CD4-positive, alpha-beta T cell (primary cell): ENCODE measurements around the gene EPOP. TPM values are rescaled to one million over a fixed set of nuclear protein-coding genes. Genes with fewer than 3 reads are reported as not detected.

Source experiments
- ATAC-seq: fragments of 200-7000 bp; cut with Tn5 transposase; one replicate; pipeline ENCODE4 v1.10.0; 2022; ENCODE audit warnings: mild to moderate bottlenecking; ENCODE audit not compliant: poor library complexity
- CTCF ChIA-PET: fragments of 350-600 bp; sonication (Branson Sonifier 250); formaldehyde crosslinking; loops from one replicate; lab custom pipeline; 2021; ENCODE audit warnings: antibody characterized with exemption, inconsistent platforms; lab: Charles Lee
- POLR2A ChIA-PET: fragments of 350-600 bp; sonication (Branson Sonifier 250); formaldehyde crosslinking; loops from one replicate; lab custom pipeline; 2021; ENCODE audit warnings: antibody characterized with exemption, inconsistent platforms; lab: Charles Lee
- DNase-seq, 14 experiments: peaks; one replicate each; pipeline ENCODE4 v3.0.0-alpha.2; 2013 to 2020; ENCODE audit warnings: mixed read lengths in 2 of 14
- H3K27ac ChIP-seq, 2 donors: one replicate each; pipeline versions ENCODE4 v1.5.1 to v1.7.0; 2013; ENCODE audit warnings: low read length in 2 of 2, low read depth in 1 of 2, mild to moderate bottlenecking in 1 of 2
- H3K27me3 ChIP-seq, 2 experiments: 1 replicate in 1 of 2; 2 replicates in 1 of 2; pipeline versions ENCODE4 v1.6.1 to v1.7.0; 2013; ENCODE audit warnings: low read length in 2 of 2, control low read depth in 1 of 2, mild to moderate bottlenecking in 1 of 2, moderate library complexity in 1 of 2; ENCODE audit not compliant: insufficient read depth in 2 of 2, control insufficient read depth in 1 of 2
- H3K36me3 ChIP-seq: one replicate; pipeline ENCODE4 v1.6.1; 2013; ENCODE audit warnings: low read length, control low read depth; ENCODE audit not compliant: insufficient read depth
- H3K4me1 ChIP-seq: one replicate; pipeline ENCODE4 v1.6.1; 2013; ENCODE audit warnings: low read length, control low read depth; ENCODE audit not compliant: insufficient read depth
- H3K4me3 ChIP-seq: one replicate; pipeline ENCODE4 v1.5.1; 2013; ENCODE audit warnings: mild to moderate bottlenecking, low read length, moderate library complexity
- H3K9me3 ChIP-seq, 2 experiments: 1 replicate in 1 of 2; 2 replicates in 1 of 2; pipeline versions ENCODE4 v1.6.1 to v1.7.0; 2013; ENCODE audit warnings: low read length in 2 of 2, mild to moderate bottlenecking in 2 of 2, control low read depth in 1 of 2, moderate library complexity in 1 of 2; ENCODE audit not compliant: control insufficient read depth in 1 of 2, insufficient read depth in 1 of 2
- H3K27ac Mint-ChIP-seq: one replicate; pipeline ENCODE4 v1.8.0; 2020; ENCODE audit warnings: mixed read lengths
- H3K27me3 Mint-ChIP-seq: one replicate; pipeline ENCODE4 v1.8.0; 2021; ENCODE audit warnings: mixed read lengths
- H3K36me3 Mint-ChIP-seq: one replicate; pipeline ENCODE4 v1.8.0; 2021; ENCODE audit warnings: low read depth, mixed read lengths
- H3K4me1 Mint-ChIP-seq: one replicate; pipeline ENCODE4 v1.8.0; 2021; ENCODE audit warnings: low read depth, mixed read lengths
- H3K4me3 Mint-ChIP-seq: one replicate; pipeline ENCODE4 v1.8.0; 2020; ENCODE audit warnings: mild to moderate bottlenecking, mixed read lengths
- H3K9me3 Mint-ChIP-seq: one replicate; pipeline ENCODE4 v1.8.0; 2020; ENCODE audit warnings: mixed read lengths
- CTCF ChIP-seq: fragments of 200-600 bp; IDR thresholded peaks from one replicate; pipeline ENCODE4 v1.8.0; 2022; ENCODE audit warnings: antibody characterized with exemption, mild to moderate bottlenecking
- intact Hi-C, 2 experiments: fragments of 100-400 bp; cut with DNase I in 1 of 2; cut with micrococcal nuclease in 1 of 2; formaldehyde crosslinking; loops; one replicate each; pipeline versions ENCODE4 v1.15.1 to v1.9.0; 2023 to 2025; cut with DNase I, micrococcal nuclease
- total RNA-seq, 174 experiments: library from RNA in 2 of 174; stranded (reverse) in 2 of 174; gene quantifications; one replicate each; pipeline ENCODE4 v1.2.3 and lab custom pipeline; 2021 to 2026

Gene EPOP
- total RNA-seq, 2 experiments from 2014 or later: 0.16 to 0.34 TPM

- intact Hi-C loops: no loop called here
- H3K27me3 Mint-ChIP-seq: peaks cover 32% of the 10 kb centered on the region
- H3K27me3 ChIP-seq: peaks cover 4 to 12% of the 10 kb centered on the region in 2 experiments
- no peaks in the 10 kb centered on the region for H3K4me1 ChIP-seq
- H3K4me3 Mint-ChIP-seq: no peak overlapping the region
- ChIA-PET CTCF (interaction anchor here (0.7 kb wide), 1 partner anchor 97 kb away, joined by 3 read pairs; no protein-coding TSS in a partner anchor), POLR2A (no interaction called here)
- no peak for TF ChIP-seq CTCF
- no peak for DNase-seq
- no peak overlapping the region for H3K27ac ChIP-seq
- H3K9me3 ChIP-seq: no peaks in the 10 kb centered on the region
- no peaks in the 10 kb centered on the region for H3K4me1 Mint-ChIP-seq
- no peaks in the 10 kb centered on the region for H3K9me3 Mint-ChIP-seq
- no peaks in the 10 kb centered on the region for H3K36me3 Mint-ChIP-seq
- no peak overlapping the region for H3K27ac Mint-ChIP-seq
- no peaks in the 10 kb centered on the region for H3K36me3 ChIP-seq
- ATAC-seq: no peak
- no peak overlapping the region for H3K4me3 ChIP-seq
These were observed 36.8 kb downstream of the EPOP start for GRCh38 chr17:38637951-38638350.

GRCh38 chr17:38636054-38636453 lies 38.7 kb downstream of the EPOP start:
- Histone ChIP-seq H3K9me3 (no peaks in the 10 kb centered on the region), H3K36me3 (no peaks in the 10 kb centered on the region), H3K27ac (no peak overlapping the region), H3K27me3 (peaks cover 4 to 12% of the 10 kb centered on the region in 2 experiments), H3K4me1 (no peaks in the 10 kb centered on the region), H3K4me3 (no peak overlapping the region)
- CTCF ChIA-PET: no interaction called here
- Mint-ChIP-seq H3K4me1 (no peaks in the 10 kb centered on the region), H3K4me3 (no peak overlapping the region), H3K36me3 (no peaks in the 10 kb centered on the region), H3K9me3 (no peaks in the 10 kb centered on the region), H3K27me3 (peaks cover 31% of the 10 kb centered on the region), H3K27ac (no peak overlapping the region)
- peak in 1 of 14 experiments; percentile 6 for DNase-seq
- no peak for ATAC-seq
- POLR2A ChIA-PET: no interaction called here
- intact Hi-C loops: no loop called here
- no peak for TF ChIP-seq CTCF

GRCh38 chr17:38632334-38632733 lies 42.4 kb downstream of the EPOP start:
- peaks cover 2 to 4% of the 10 kb centered on the region in 2 experiments for H3K27me3 ChIP-seq
- ChIA-PET POLR2A (no interaction called here), CTCF (no interaction called here)
- no peak for DNase-seq
- H3K27ac ChIP-seq: no peak overlapping the region
- Mint-ChIP-seq H3K27me3 (peaks cover 28% of the 10 kb centered on the region), H3K36me3 (no peaks in the 10 kb centered on the region), H3K4me3 (no peak overlapping the region), H3K27ac (no peak overlapping the region), H3K4me1 (no peaks in the 10 kb centered on the region), H3K9me3 (no peaks in the 10 kb centered on the region)
- H3K4me3 ChIP-seq: no peak overlapping the region
- no peak for ATAC-seq
- no peaks in the 10 kb centered on the region for H3K9me3 ChIP-seq
- H3K4me1 ChIP-seq: no peaks in the 10 kb centered on the region
- TF ChIP-seq CTCF: no peak
- no peaks in the 10 kb centered on the region for H3K36me3 ChIP-seq
- intact Hi-C loops: no loop called here
